SJCRH30 (cell line): ENCODE measurements around the gene ESRRB. TPM values are rescaled to one million over a fixed set of nuclear protein-coding genes. Genes with fewer than 3 reads are reported as not detected.
"Not testable (repeated sequence)": the region's sequence is repeated elsewhere in the genome, so short reads cannot be mapped to it uniquely, and the experiment has no call there.

Experiments used
- DNase-seq, 2 experiments: peaks; one replicate each; pipeline ENCODE4 v3.0.0-alpha.2; 2015 to 2020
- H3K27ac ChIP-seq: fragments of 250-450 bp; sonication (Bioruptor Pico); 2 replicates; pipeline ENCODE4 v1.5.1; 2020; ENCODE audit warnings: mild to moderate bottlenecking, moderate library complexity
- H3K27me3 ChIP-seq: fragments of 250-450 bp; sonication (Bioruptor Pico); 2 replicates; pipeline ENCODE4 v1.5.1; 2020; ENCODE audit warnings: mild to moderate bottlenecking, moderate library complexity
- H3K36me3 ChIP-seq: fragments of 250-450 bp; sonication (Bioruptor Pico); 2 replicates; pipeline ENCODE4 v1.5.1; 2020; ENCODE audit warnings: mild to moderate bottlenecking, moderate library complexity
- H3K4me1 ChIP-seq: fragments of 250-450 bp; sonication (Bioruptor Pico); 2 replicates; pipeline ENCODE4 v1.5.1; 2020; ENCODE audit warnings: mild to moderate bottlenecking, moderate library complexity
- H3K4me3 ChIP-seq: fragments of 250-450 bp; sonication (Bioruptor Pico); 2 replicates; pipeline ENCODE4 v1.5.1; 2020; ENCODE audit warnings: mild to moderate bottlenecking, moderate library complexity
- H3K9me3 ChIP-seq: fragments of 250-450 bp; sonication (Bioruptor Pico); replicated peaks from 2 replicates; pipeline ENCODE4 v1.5.1; 2020; ENCODE audit warnings: mild to moderate bottlenecking, moderate library complexity
- total RNA-seq: library from RNA; depleted of rRNA; stranded (reverse); fragments of >200 nt; shearing (Covaris generic); gene quantifications from 2 replicates; pipeline ENCODE4 v1.2.3, GENCODE V29; 2014

The ESRRB gene
- total RNA-seq, 1 experiment from 2014 or later = 0.20 TPM

- Histone ChIP-seq H3K9me3 (no peaks in the 10 kb centered on the region), H3K4me1 (no peaks in the 10 kb centered on the region), H3K27ac (no peak overlapping the region), H3K4me3 (no peak overlapping the region), H3K36me3 (no peaks in the 10 kb centered on the region), H3K27me3 (no peaks in the 10 kb centered on the region)
- DNase-seq = no peak
Observed at GRCh38 chr14:76499399-76499798, 123.5 kb downstream of the ESRRB start.

- no peaks in the 10 kb centered on the region for H3K4me1 ChIP-seq
- no peaks in the 10 kb centered on the region for H3K36me3 ChIP-seq
- no peaks in the 10 kb centered on the region for H3K9me3 ChIP-seq
- no peak overlapping the region for H3K4me3 ChIP-seq
- H3K27ac ChIP-seq = no peak overlapping the region
- no peaks in the 10 kb centered on the region for H3K27me3 ChIP-seq
- DNase-seq = no peak
Observed at GRCh38 chr14:76500011-76500410, 124.1 kb downstream of the ESRRB start.

- Histone ChIP-seq H3K27ac (no peak overlapping the region), H3K9me3 (no peaks in the 10 kb centered on the region), H3K27me3 (no peaks in the 10 kb centered on the region), H3K36me3 (no peaks in the 10 kb centered on the region), H3K4me1 (no peaks in the 10 kb centered on the region), H3K4me3 (no peak overlapping the region)
- DNase-seq = no peak
Observed at GRCh38 chr14:76500480-76500879, 124.5 kb downstream of the ESRRB start.

DNA sequence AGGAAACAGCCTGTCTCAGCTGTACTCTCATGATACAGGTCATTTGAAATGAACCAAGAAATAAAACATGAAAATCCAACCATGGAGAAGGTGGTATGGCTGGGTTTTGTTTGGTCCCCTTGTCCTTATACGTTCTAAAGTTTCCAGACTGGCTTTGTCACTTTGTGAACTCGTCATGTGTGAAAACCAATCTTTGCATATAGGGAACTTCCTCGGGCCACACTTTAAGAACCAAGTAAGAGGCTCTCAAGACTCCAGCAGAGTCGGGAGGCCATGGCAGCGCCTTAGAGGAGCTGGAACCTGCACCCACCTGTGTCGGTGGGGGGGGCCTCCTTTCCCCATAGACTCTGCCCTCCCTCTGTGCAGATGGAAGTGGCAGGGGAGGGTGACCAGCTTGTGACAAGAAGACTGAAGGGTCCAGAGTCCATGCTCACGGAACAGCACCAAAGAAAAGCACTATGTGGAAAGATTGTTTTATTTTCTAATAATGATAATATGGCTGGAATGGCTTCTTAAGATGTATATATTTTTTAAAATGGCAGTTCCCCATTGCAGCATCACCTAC, 125.3 kb downstream of the ESRRB start:
- Histone ChIP-seq H3K27ac (no peak overlapping the region), H3K4me3 (no peak overlapping the region), H3K4me1 (no peaks in the 10 kb centered on the region), H3K9me3 (no peaks in the 10 kb centered on the region), H3K27me3 (no peaks in the 10 kb centered on the region), H3K36me3 (no peaks in the 10 kb centered on the region)
- DNase-seq = no peak

DNA sequence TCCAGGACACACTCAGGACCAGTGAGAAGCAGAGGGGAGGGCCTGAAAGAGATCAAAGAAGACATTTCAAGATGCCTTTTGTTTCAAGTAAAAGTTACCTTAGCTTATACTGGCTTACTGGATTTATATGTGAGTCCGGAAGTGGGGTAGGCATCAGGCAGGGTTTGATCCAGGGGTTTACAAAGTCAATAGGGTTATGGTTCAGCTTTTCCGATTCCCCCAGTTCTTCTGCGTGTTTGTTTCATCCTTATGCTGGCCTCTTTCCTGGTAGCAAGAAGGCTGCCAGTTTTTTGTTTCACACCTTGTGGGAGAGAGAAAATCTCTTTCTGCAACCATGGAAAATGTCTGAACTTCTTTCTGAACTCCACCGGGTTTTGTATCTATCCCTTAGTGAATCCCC, 126.3 kb downstream of the ESRRB start:
- Histone ChIP-seq H3K27ac (no peak overlapping the region), H3K4me3 (no peak overlapping the region), H3K36me3 (no peaks in the 10 kb centered on the region), H3K9me3 (no peaks in the 10 kb centered on the region), H3K4me1 (no peaks in the 10 kb centered on the region), H3K27me3 (no peaks in the 10 kb centered on the region)
- DNase-seq = no peak

DNA sequence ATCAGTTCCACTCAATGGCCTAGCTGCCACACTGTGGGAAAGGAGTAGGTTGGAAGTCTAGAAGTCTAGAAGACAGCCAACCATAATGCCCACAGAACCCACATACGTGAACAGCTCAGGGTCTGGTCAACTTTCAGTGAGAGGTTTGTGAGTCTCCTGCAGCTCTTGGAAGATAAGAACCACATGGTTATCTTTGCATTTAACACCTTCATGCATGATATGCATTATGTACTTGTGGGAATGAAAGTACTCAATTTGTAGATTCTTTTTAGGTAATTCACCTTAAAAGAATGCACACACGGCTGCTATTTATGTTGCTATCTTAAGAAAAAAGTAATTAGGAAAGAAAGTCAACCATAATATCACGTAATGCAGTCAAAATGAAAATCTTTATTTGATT, 126.7 kb downstream of the ESRRB start:
- Histone ChIP-seq H3K27me3 (no peaks in the 10 kb centered on the region), H3K4me3 (no peak overlapping the region), H3K9me3 (no peaks in the 10 kb centered on the region), H3K27ac (no peak overlapping the region), H3K36me3 (no peaks in the 10 kb centered on the region), H3K4me1 (no peaks in the 10 kb centered on the region)
- no peak for DNase-seq

- no peaks in the 10 kb centered on the region for H3K9me3 ChIP-seq
Observed at GRCh38 chr14:76509311-76509710, 133.4 kb downstream of the ESRRB start.

DNA sequence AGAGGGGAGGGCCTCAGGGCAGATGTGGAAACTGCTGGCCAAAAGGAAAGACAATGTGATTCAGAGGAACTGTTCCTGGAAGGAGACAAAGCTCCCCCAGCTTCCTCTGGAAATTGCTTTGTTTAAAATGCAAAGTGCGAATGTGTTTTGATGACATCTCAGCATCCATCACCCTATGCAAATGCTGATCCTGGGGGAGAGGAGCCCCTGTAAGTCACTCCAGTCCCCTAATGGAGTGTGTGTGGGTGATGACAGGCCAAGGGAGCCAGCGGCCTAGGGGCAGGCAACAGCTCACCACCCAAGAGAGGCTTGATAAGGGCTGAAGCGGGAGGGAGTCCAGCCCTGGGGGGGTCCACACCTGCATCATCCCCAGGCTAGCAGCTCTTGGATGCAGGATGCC, 134.2 kb downstream of the ESRRB start:
- DNase-seq = no peak
- Histone ChIP-seq H3K4me1 (no peaks in the 10 kb centered on the region), H3K27ac (no peak overlapping the region), H3K4me3 (no peak overlapping the region), H3K9me3 (no peaks in the 10 kb centered on the region), H3K36me3 (no peaks in the 10 kb centered on the region), H3K27me3 (no peaks in the 10 kb centered on the region; the same call in 1 of the 2 replicates)

More at GRCh38 chr14:76509311-76509710, 133.4 kb downstream of the ESRRB start:
- H3K27ac ChIP-seq = no peak overlapping the region
- no peak for DNase-seq
- H3K36me3 ChIP-seq = no peaks in the 10 kb centered on the region
- H3K4me1 ChIP-seq = no peaks in the 10 kb centered on the region
- H3K27me3 ChIP-seq = no peaks in the 10 kb centered on the region; the same call in 1 of the 2 replicates
- H3K4me3 ChIP-seq = no peak overlapping the region

DNA sequence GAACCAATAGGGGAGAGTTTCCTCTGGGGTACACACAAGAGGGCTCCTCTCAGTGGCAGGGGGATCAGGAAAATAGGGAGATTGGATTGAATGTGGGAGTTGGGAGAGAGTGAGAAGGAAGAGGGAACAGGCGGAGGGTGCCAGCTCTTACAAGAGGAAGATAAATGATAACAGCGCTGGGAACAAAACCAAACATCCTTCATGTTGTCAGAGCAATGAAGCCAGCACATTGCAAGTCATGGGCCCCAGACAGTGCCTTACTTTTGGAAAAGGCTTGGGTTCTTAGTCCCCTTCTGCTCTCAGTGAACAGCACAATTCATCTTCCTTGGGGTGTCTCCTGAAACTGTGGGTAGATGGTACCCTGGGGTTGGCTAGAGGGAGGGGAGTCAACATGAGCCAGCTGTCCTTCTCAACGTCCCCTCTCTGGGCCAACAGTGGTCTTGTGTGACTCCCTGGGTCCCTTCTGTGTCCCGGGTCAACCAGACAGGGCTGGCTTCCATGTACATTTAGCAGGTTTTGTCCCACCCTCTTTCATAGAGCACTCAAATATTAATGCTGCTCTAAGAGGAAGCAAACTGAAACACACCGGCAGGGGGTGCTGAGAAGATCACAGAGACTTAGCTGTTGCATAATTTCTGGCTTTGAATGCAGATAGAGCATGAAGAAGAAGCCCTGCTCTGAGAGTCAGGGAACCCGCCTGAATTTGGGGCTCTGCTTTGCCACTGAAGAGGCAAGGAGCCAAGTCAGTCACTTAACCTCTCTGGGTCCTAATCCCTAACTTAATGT, 138.5 kb downstream of the ESRRB start:
- no peaks in the 10 kb centered on the region for H3K9me3 ChIP-seq
- no peaks in the 10 kb centered on the region for H3K36me3 ChIP-seq
- no peak overlapping the region for H3K27ac ChIP-seq
- no peaks in the 10 kb centered on the region; the same call in 1 of the 2 replicates for H3K27me3 ChIP-seq
- no peak for DNase-seq
- no peaks in the 10 kb centered on the region for H3K4me1 ChIP-seq
- no peak overlapping the region for H3K4me3 ChIP-seq

GRCh38 chr14:76516884-76517283, 140.9 kb downstream of the ESRRB start:
- H3K9me3 ChIP-seq = 0 out of 2 replicates have a peak, but pooled peaks cover 3% of the 10 kb centered on the region
- H3K27ac ChIP-seq = no peak overlapping the region

DNA sequence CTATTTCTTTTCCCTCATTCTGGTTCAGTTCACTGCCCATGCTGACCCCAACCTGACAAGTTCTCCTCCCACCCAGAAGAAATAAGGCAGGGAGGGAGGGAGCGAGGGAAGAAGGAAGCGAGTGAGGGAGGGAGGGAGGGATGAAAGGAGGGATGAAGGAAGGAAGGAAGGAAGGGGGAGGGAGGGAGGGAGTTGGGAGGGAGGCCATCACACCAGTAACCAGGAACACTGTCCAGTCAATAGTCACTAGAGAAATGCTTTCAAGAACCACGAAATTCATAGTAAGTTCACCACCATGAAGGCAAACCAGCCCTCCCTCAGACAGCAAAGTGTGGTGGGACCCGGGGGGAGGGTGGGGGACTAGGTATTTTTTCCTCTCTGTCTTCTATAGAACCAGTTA, 142.4 kb downstream of the ESRRB start:
- no peak for DNase-seq
- no peaks in the 10 kb centered on the region for H3K27me3 ChIP-seq
- no peaks in the 10 kb centered on the region for H3K36me3 ChIP-seq
- H3K9me3 ChIP-seq = 0 out of 2 replicates have a peak, but pooled peaks cover 3% of the 10 kb centered on the region
- no peak overlapping the region for H3K27ac ChIP-seq
- H3K4me3 ChIP-seq = no peak overlapping the region
- no peaks in the 10 kb centered on the region for H3K4me1 ChIP-seq

More at GRCh38 chr14:76516884-76517283, 140.9 kb downstream of the ESRRB start:
- Histone ChIP-seq H3K36me3 (no peaks in the 10 kb centered on the region), H3K27me3 (no peaks in the 10 kb centered on the region), H3K4me3 (no peak overlapping the region), H3K4me1 (no peaks in the 10 kb centered on the region)
- no peak for DNase-seq

DNA sequence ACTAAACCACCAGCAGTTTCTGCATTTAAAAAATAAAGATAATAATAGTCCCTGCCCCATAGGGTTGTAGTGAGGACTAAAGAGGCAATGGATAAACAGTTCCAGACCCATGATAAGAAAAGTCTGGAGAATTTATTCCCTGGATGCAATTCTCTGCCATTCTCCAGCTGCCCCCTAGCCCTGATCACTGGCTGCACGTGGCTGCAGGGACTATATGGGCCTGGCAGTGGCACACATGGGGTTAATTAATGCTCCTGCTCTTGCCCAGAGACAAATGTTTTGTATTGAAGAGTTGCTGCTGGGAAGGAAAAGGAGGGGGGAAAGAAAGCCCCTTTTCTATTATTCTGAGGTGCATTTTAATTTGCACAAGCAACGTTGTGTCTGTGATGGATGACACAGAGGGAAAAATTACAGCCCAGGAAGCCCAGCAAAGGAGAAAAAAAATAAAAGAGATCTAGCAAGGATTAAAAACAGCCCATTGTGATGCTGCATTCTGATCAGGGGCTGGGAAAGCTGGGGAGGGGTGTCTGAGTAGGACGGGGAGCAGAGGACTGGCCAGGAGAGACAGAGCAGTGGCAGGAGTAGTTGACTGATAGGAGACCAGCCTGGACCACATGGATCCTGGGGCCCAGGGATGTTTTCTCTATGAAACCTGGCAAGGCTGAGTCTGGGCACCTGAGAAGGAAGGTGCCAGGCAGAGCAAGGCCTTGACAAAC, 149.3 kb downstream of the ESRRB start:
- Histone ChIP-seq H3K4me3 (no peak overlapping the region), H3K27ac (no peak overlapping the region), H3K4me1 (no peaks in the 10 kb centered on the region), H3K27me3 (no peaks in the 10 kb centered on the region), H3K36me3 (no peaks in the 10 kb centered on the region), H3K9me3 (0 out of 2 replicates have a peak, but pooled peaks cover 3% of the 10 kb centered on the region)
- no peak for DNase-seq

- Histone ChIP-seq H3K4me3 (no peak overlapping the region), H3K36me3 (no peaks in the 10 kb centered on the region), H3K27ac (no peak overlapping the region), H3K9me3 (no peaks in the 10 kb centered on the region), H3K27me3 (no peaks in the 10 kb centered on the region), H3K4me1 (no peaks in the 10 kb centered on the region)
- no peak for DNase-seq
Observed at GRCh38 chr14:76531085-76531484, 155.1 kb downstream of the ESRRB start.

- no peak overlapping the region for H3K27ac ChIP-seq
- H3K36me3 ChIP-seq = no peaks in the 10 kb centered on the region
- no peak overlapping the region for H3K4me3 ChIP-seq
- DNase-seq = no peak
- H3K27me3 ChIP-seq = no peaks in the 10 kb centered on the region
- H3K9me3 ChIP-seq = no peaks in the 10 kb centered on the region
- H3K4me1 ChIP-seq = no peaks in the 10 kb centered on the region
Observed at GRCh38 chr14:76531821-76532318, 155.9 kb downstream of the ESRRB start.

DNA sequence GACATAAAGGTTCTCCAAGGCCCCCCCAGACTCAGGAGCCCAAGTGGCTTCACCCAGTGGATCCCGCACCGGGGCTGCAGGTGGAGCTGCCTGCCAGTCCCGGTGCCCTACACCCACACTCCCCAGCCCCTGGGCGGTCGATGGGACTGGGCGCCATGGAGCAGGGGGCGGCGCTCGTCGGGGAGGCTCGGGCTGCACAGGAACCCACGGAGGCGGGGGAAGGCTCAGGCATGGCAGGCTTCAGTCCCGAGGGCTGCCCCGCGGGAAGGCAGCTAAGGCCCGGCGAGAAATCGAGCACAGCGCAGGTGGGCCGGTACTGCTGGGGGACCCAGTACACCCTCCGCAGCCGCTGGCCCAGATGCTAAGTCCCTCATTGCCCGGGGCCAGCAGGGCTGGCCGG, 160.7 kb downstream of the ESRRB start:
- not testable (repeated sequence) for DNase-seq, H3K4me3 ChIP-seq, H3K9me3 ChIP-seq

More for the DNA sequence above, 160.7 kb downstream of the ESRRB start:
- not testable (repeated sequence) for H3K27me3 ChIP-seq, H3K4me1 ChIP-seq, H3K36me3 ChIP-seq, H3K27ac ChIP-seq
